ENCODE data around the gene TPP2.

GRCh38 chr13:102586615-102587014, 10.2 kb upstream of the TPP2 start:
- TF ChIP-seq, protein P1, sequence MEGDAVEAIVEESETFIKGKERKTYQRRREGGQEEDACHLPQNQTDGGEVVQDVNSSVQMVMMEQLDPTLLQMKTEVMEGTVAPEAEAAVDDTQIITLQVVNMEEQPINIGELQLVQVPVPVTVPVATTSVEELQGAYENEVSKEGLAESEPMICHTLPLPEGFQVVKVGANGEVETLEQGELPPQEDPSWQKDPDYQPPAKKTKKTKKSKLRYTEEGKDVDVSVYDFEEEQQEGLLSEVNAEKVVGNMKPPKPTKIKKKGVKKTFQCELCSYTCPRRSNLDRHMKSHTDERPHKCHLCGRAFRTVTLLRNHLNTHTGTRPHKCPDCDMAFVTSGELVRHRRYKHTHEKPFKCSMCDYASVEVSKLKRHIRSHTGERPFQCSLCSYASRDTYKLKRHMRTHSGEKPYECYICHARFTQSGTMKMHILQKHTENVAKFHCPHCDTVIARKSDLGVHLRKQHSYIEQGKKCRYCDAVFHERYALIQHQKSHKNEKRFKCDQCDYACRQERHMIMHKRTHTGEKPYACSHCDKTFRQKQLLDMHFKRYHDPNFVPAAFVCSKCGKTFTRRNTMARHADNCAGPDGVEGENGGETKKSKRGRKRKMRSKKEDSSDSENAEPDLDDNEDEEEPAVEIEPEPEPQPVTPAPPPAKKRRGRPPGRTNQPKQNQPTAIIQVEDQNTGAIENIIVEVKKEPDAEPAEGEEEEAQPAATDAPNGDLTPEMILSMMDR (IDR thresholded peaks at IDR 0.05): no peak
- no peak for TF ChIP-seq EP300 (IDR thresholded peaks at IDR 0.05)
